NB4 (cell line): ENCODE measurements around the gene SPATA3.

Source experiments
- DNase-seq: peaks from one replicate; pipeline ENCODE4 v3.0.0; 2010; ENCODE audit warnings: low read depth
- H3K4me3 ChIP-seq: one replicate; pipeline ENCODE4 v1.5.1; 2011; ENCODE audit warnings: mild to moderate bottlenecking, low read depth, low read length, moderate library complexity
- CTCF ChIP-seq: IDR thresholded peaks from one replicate; pipeline ENCODE4 v1.5.1; 2012; ENCODE audit warnings: low read depth, low read length
- MAX ChIP-seq: IDR thresholded peaks from 2 replicates; pipeline ENCODE4 v1.6.1; 2011; ENCODE audit warnings: low read depth, low read length
- MYC ChIP-seq: IDR thresholded peaks from 2 replicates; pipeline ENCODE4 v1.6.1; 2011; ENCODE audit warnings: low read depth, low read length
- POLR2A ChIP-seq: IDR thresholded peaks from 2 replicates; pipeline ENCODE4 v1.6.1; 2011; ENCODE audit warnings: mild to moderate bottlenecking; ENCODE audit not compliant: insufficient read length; ENCODE audit errors: extremely low read depth

SPATA3 gene

GRCh38 chr2:231037731-231038482 is 42.0 kb downstream of the SPATA3 start:
- peak; percentile 40 for DNase-seq
- no peak for TF ChIP-seq MYC
- TF ChIP-seq MAX, result no peak
- no peak for TF ChIP-seq POLR2A
- no peak for TF ChIP-seq CTCF
- no peak overlapping the region for H3K4me3 ChIP-seq

DNA sequence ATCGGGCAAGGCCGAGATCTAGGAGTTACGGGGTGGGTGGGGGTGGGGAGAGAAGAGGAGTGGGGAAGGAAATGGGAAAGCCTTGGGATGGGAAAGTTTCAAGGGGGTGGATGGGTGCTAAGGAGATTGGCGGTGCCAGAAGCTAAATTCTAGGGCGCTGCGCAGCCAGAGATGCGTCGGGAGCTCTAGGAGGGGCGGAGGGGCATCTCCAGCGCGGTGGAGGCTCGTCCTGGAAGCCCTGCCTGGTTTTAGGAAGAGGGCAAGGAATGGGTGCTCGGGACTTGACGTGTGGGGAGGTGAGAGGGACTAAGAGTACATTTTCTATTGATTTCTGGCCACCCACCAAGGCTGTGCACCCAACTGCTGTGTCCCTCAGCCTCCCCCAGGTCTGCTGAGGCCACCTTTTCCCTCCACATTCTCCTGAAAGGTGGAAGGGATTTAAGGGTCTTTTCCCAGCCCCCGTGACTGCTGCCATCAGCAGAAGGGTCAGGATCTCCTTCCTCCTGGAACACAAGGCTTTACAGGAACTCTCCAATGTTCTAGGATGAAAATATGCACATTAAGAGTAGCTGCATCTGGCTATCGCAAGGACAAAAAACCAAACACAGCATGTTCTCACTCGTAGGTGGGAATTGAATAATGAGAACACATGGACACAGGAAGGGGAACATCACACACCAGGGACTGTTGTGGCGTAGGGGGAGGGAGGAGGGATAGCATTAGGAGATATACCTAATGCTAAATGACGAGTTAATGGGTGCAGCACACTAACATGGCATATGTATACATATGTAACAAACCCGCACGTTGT is 42.8 kb downstream of the SPATA3 start:
- H3K4me3 ChIP-seq, result no peak overlapping the region
- DNase-seq, result no peak
- TF ChIP-seq POLR2A (no peak), MAX (no peak), CTCF (no peak), MYC (no peak)

- TF ChIP-seq MAX (no peak), MYC (no peak), POLR2A (no peak), CTCF (no peak)
- no peak overlapping the region for H3K4me3 ChIP-seq
- no peak for DNase-seq
Observed at GRCh38 chr2:231039294-231039664, 43.4 kb downstream of the SPATA3 start.

DNA sequence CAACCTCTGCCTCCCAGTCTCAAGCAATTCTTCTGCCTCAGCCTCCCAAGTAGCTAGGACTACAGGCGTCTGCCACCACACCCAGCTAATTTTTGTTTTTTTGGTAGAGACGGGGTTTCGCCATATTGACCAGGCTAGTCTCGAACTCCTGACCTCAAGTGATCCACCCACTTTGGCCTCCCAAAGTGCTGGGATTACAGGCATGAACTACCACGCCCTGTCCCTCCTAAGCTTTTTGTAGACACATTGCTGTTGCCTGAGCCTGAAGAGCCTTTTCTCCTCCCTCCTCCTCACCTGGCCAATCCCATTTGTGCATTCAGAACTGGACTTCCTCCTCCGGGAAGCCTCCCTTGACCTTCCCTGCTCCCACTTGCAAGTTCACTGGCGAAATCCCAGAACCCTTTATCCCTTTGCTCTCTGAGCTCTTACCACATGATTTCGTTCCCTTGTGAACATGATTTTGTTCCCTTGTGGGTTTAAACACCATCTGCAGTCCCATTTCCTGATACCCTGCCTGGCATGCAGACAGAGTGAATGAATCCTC is 44.0 kb downstream of the SPATA3 start:
- no peak for TF ChIP-seq MYC
- TF ChIP-seq CTCF, result no peak
- no peak for TF ChIP-seq POLR2A
- no peak for TF ChIP-seq MAX
- DNase-seq, result no peak
- H3K4me3 ChIP-seq, result no peak overlapping the region

GRCh38 chr2:231041061-231041689 is 45.3 kb downstream of the SPATA3 start:
- H3K4me3 ChIP-seq, result no peak overlapping the region
- no peak for DNase-seq
- no peak for TF ChIP-seq MAX
- TF ChIP-seq POLR2A, result no peak
- TF ChIP-seq CTCF, result no peak
